ENCODE results near the gene PLXNA1. TPM values are rescaled to one million over a fixed set of nuclear protein-coding genes. Genes with fewer than 3 reads are reported as not detected.

The PLXNA1 gene
- total RNA-seq, 1 donor from 2014 or later: 63.3 TPM

GRCh38 chr3:126935756-126936509 is 47.0 kb upstream of the PLXNA1 start:
- no peaks in the 10 kb centered on the region for H3K27me3 ChIP-seq (ENCODE audit: insufficient read depth, low read length)
- no peak overlapping the region for H3K27ac ChIP-seq (ENCODE audit: low read depth, low read length)
- no peak overlapping the region for H3K4me3 ChIP-seq (ENCODE audit: insufficient read depth, low read depth, low read length)
- Mint-ChIP-seq H3K36me3 (ENCODE audit: low read depth, unreplicated experiment) (no peaks in the 10 kb centered on the region), H3K4me3 (ENCODE audit: unreplicated experiment) (no peak overlapping the region), H3K9me3 (ENCODE audit: unreplicated experiment) (no peaks in the 10 kb centered on the region), H3K27ac (ENCODE audit: unreplicated experiment) (no peak overlapping the region), H3K4me1 (ENCODE audit: low read depth, unreplicated experiment) (peaks cover 36% of the 10 kb centered on the region), H3K27me3 (ENCODE audit: low read depth, unreplicated experiment) (no peaks in the 10 kb centered on the region)
- H3K9ac ChIP-seq (ENCODE audit: low read length): no peak overlapping the region
- H3K4me1 ChIP-seq (ENCODE audit: insufficient read depth, low read length): peaks cover 19% of the 10 kb centered on the region
- no peaks in the 10 kb centered on the region for H3K9me3 ChIP-seq (ENCODE audit: insufficient read depth, low read depth, low read length)
- no peaks in the 10 kb centered on the region for H3K79me2 ChIP-seq (ENCODE audit: insufficient read depth, low read length)
- no peak for DNase-seq (ENCODE audit: low read depth)
- TF ChIP-seq CTCF (IDR thresholded peaks at IDR 0.05; ENCODE audit: insufficient read depth, low read depth, low read length) (no peak), EZH2 (IDR thresholded peaks at IDR 0.05; ENCODE audit: insufficient read depth, low read length) (no peak)
- no peak overlapping the region for H3K4me2 ChIP-seq (ENCODE audit: low read length)
- H3K36me3 ChIP-seq (ENCODE audit: insufficient read depth, low read length): no peaks in the 10 kb centered on the region
- no peak for FAIRE-seq
- no peaks in the 10 kb centered on the region for H4K20me1 ChIP-seq (ENCODE audit: insufficient read depth, low read length)
- no peak overlapping the region for H2AFZ ChIP-seq (ENCODE audit: low read depth, low read length)

- Histone ChIP-seq H2AFZ (ENCODE audit: low read depth, low read length) (no peak overlapping the region), H3K27ac (ENCODE audit: low read depth, low read length) (no peak overlapping the region), H3K9ac (ENCODE audit: low read length) (no peak overlapping the region), H3K4me3 (ENCODE audit: insufficient read depth, low read depth, low read length) (no peak overlapping the region), H3K36me3 (ENCODE audit: insufficient read depth, low read length) (no peaks in the 10 kb centered on the region), H3K9me3 (ENCODE audit: insufficient read depth, low read depth, low read length) (no peaks in the 10 kb centered on the region), H4K20me1 (ENCODE audit: insufficient read depth, low read length) (no peaks in the 10 kb centered on the region), H3K4me2 (ENCODE audit: low read length) (no peak overlapping the region), H3K27me3 (ENCODE audit: insufficient read depth, low read length) (no peaks in the 10 kb centered on the region), H3K79me2 (ENCODE audit: insufficient read depth, low read length) (no peaks in the 10 kb centered on the region), H3K4me1 (ENCODE audit: insufficient read depth, low read length) (peaks cover 16% of the 10 kb centered on the region)
- FAIRE-seq (no peak), DNase-seq (ENCODE audit: low read depth) (no peak)
- Mint-ChIP-seq H3K4me1 (ENCODE audit: low read depth, unreplicated experiment) (peaks cover 39% of the 10 kb centered on the region), H3K27ac (ENCODE audit: unreplicated experiment) (no peak overlapping the region), H3K36me3 (ENCODE audit: low read depth, unreplicated experiment) (no peaks in the 10 kb centered on the region), H3K9me3 (ENCODE audit: unreplicated experiment) (no peaks in the 10 kb centered on the region), H3K27me3 (ENCODE audit: low read depth, unreplicated experiment) (no peaks in the 10 kb centered on the region), H3K4me3 (ENCODE audit: unreplicated experiment) (no peak overlapping the region)
- no peak for TF ChIP-seq EZH2 (IDR thresholded peaks at IDR 0.05; ENCODE audit: insufficient read depth, low read length)
- no peak for TF ChIP-seq CTCF (IDR thresholded peaks at IDR 0.05; ENCODE audit: insufficient read depth, low read depth, low read length)
Observed at GRCh38 chr3:126936853-126937425, 46.0 kb upstream of the PLXNA1 start.

GRCh38 chr3:126937533-126937932 is 45.4 kb upstream of the PLXNA1 start:
- H2AFZ ChIP-seq (ENCODE audit: low read depth, low read length): no peak overlapping the region
- Mint-ChIP-seq H3K4me3 (ENCODE audit: unreplicated experiment) (no peak overlapping the region), H3K36me3 (ENCODE audit: low read depth, unreplicated experiment) (no peaks in the 10 kb centered on the region), H3K4me1 (ENCODE audit: low read depth, unreplicated experiment) (peaks cover 33% of the 10 kb centered on the region), H3K27me3 (ENCODE audit: low read depth, unreplicated experiment) (no peaks in the 10 kb centered on the region), H3K27ac (ENCODE audit: unreplicated experiment) (no peak overlapping the region), H3K9me3 (ENCODE audit: unreplicated experiment) (no peaks in the 10 kb centered on the region)
- peaks cover 10% of the 10 kb centered on the region for H3K4me1 ChIP-seq (ENCODE audit: insufficient read depth, low read length)
- TF ChIP-seq EZH2 (IDR thresholded peaks at IDR 0.05; ENCODE audit: insufficient read depth, low read length) (no peak), CTCF (IDR thresholded peaks at IDR 0.05; ENCODE audit: insufficient read depth, low read depth, low read length) (no peak)
- no peak overlapping the region for H3K4me2 ChIP-seq (ENCODE audit: low read length)
- no peaks in the 10 kb centered on the region for H3K27me3 ChIP-seq (ENCODE audit: insufficient read depth, low read length)
- H3K9me3 ChIP-seq (ENCODE audit: insufficient read depth, low read depth, low read length): no peaks in the 10 kb centered on the region
- no peaks in the 10 kb centered on the region for H3K79me2 ChIP-seq (ENCODE audit: insufficient read depth, low read length)
- no peak for FAIRE-seq
- H3K36me3 ChIP-seq (ENCODE audit: insufficient read depth, low read length): no peaks in the 10 kb centered on the region
- no peak overlapping the region for H3K4me3 ChIP-seq (ENCODE audit: insufficient read depth, low read depth, low read length)
- no peak overlapping the region for H3K27ac ChIP-seq (ENCODE audit: low read depth, low read length)
- no peaks in the 10 kb centered on the region for H4K20me1 ChIP-seq (ENCODE audit: insufficient read depth, low read length)
- no peak for DNase-seq (ENCODE audit: low read depth)
- no peak overlapping the region for H3K9ac ChIP-seq (ENCODE audit: low read length)

Measured in astrocyte (in vitro differentiated cells and primary cell).